ENCODE results near the gene ATP9B. TPM values are rescaled to one million over a fixed set of nuclear protein-coding genes. Genes with fewer than 3 reads are reported as not detected.

ATP9B gene
- polyA plus RNA-seq, 1 of the 3 experiments (the other 2 are of a cell fraction): 11.2 TPM

GRCh38 chr18:79395761-79396404 lies 326.7 kb downstream of the ATP9B start, which contains the start of gene NFATC1:
NFATC1 (plus strand) TSS chr18:79395930; CDS start chr18:79396225, 295 bp downstream.
- Histone ChIP-seq H3K4me2 (peak within 1 kb of the TSS; percentile 44; the same call in 1 of the 2 replicates), H3K27ac (ENCODE audit: low read depth in 2 of 2, low read length in 1 of 2) (no peak within 1 kb of the TSS), H3K9ac (no peak within 1 kb of the TSS), H3K27me3 (ENCODE audit: insufficient read depth) (peaks cover 71% of the 10 kb centered on the region), H2AFZ (ENCODE audit: low read depth) (no peak within 1 kb of the TSS), H3K36me3 (replicated peaks in 1 of 2; ENCODE audit: control insufficient read depth in 1 of 2, insufficient read depth in 2 of 2, low read length in 1 of 2) (no peaks in the 10 kb centered on the region), H3K9me2 (no peaks in the 10 kb centered on the region), H3K79me2 (ENCODE audit: insufficient read depth) (no peaks in the 10 kb centered on the region), H3K4me3 (ENCODE audit: low read depth in 2 of 2, low read length in 1 of 2) (0 out of 4 replicates have a peak within 1 kb of the TSS, but pooled peaks of 1 of the 2 experiments have one; percentile 32), H3K4me1 (ENCODE audit: control insufficient read depth in 1 of 2, insufficient read depth in 2 of 2, low read depth in 1 of 2, low read length in 1 of 2) (no peaks in the 10 kb centered on the region; a peak in 1 of 4 replicates), H3F3A (replicated peaks; ENCODE audit: insufficient read depth) (no peaks in the 10 kb centered on the region), H3K9me3 (no peaks in the 10 kb centered on the region), H4K20me1 (ENCODE audit: insufficient read depth) (peaks cover 7% of the 10 kb centered on the region; the same call in 1 of the 2 replicates)
- no peak for DNase-seq
- ChIA-PET CTCF (interaction anchor here (0.8 to 1.5 kb wide), 2 partner anchors 9 to 15 kb away, joined by 3 to 4 read pairs; no protein-coding TSS in a partner anchor), POLR2A (no interaction called here)
- WGBS (ENCODE audit: low lambda C conversion rate): 15% methylated on average over 8 of the region's 91 CpGs
- TF ChIP-seq TEAD4 (IDR thresholded peaks at IDR 0.05; ENCODE audit: borderline replicate concordance, insufficient read depth) (no peak), CHD2 (IDR thresholded peaks at IDR 0.05; ENCODE audit: low read length, partially characterized antibody) (no peak), TAF1 (IDR thresholded peaks at IDR 0.05; ENCODE audit: borderline replicate concordance, low read depth, low read length) (no peak), REST (IDR thresholded peaks at IDR 0.05; ENCODE audit: low read depth, low read length) (no peak), IRF3 (IDR thresholded peaks at IDR 0.05; ENCODE audit: low read depth, low read length) (no peak), MAX (IDR thresholded peaks at IDR 0.05; ENCODE audit: low read depth) (no peak), ELF1 (IDR thresholded peaks at IDR 0.05) (no peak), GABPA (IDR thresholded peaks at IDR 0.05; ENCODE audit: low read depth) (no peak)
